ENCODE data around the gene HYAL3. TPM values are rescaled to one million over a fixed set of nuclear protein-coding genes. Genes with fewer than 3 reads are reported as not detected.
A peak's percentile ranks its signal among the peaks of the same experiment; 100 is the strongest.

HYAL3 gene
- total and polyA plus RNA-seq, 2 experiments from 2014 or later, result 2.4 to 7.1 TPM

DNA sequence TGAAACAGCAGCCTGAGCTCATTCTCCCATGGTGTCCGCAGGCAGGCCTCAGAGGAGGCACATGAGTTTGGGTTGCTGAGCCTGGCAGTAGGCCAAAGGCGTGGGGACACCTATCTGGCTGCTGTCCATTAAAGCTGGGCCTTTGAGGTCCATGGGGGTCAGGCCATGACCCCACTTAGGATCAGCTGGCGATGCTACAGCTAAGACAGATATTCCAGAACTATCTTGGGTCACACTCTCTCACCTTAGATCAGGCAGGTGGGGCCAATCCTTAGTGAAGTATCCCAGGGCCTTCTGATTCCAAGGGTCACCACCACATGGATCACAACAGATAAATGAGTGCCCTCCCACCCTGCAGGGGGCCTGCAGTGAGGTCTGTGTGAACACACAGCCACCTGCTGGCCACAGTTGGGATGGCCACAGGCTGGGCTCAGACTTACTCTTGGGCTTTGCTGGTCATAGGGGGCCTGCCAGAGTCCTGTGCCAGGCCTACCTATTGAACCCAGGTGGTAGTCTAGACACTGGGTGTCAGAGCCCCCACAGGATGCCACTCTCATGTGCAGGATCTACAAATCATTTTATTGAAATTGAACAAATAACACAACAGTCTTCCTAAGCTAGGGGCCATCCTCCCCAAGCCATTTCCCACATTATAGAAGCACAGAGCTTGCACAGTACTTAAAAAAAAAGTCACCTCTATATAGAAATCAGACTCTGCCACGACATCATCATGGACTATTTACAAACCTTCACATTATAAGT, 25.3 kb upstream of the HYAL3 start:
- no peak overlapping the region for H3K4me2 ChIP-seq
- H4K20me1 ChIP-seq (replicated peaks; ENCODE audit: insufficient read depth), result peaks cover 13% of the 10 kb centered on the region; the same call in 1 of the 2 replicates
- H3K36me3 Mint-ChIP-seq (ENCODE audit: low read depth), result peaks cover 25% of the 10 kb centered on the region
- peak overlapping the region; percentile 38 for H3K4me3 Mint-ChIP-seq
- peaks cover 33% of the 10 kb centered on the region; the same call in 1 of the 2 replicates for H3F3A ChIP-seq (replicated peaks; ENCODE audit: low read depth)
- H3K4me1 Mint-ChIP-seq, result peaks cover 40% of the 10 kb centered on the region
- H3K36me3 ChIP-seq (ENCODE audit: insufficient read depth), result peaks cover under 1% of the 10 kb centered on the region; the same call in 1 of the 2 replicates
- H3K27me3 ChIP-seq (ENCODE audit: insufficient read depth), result no peaks in the 10 kb centered on the region
- no peak overlapping the region for H3K4me3 ChIP-seq
- TF ChIP-seq CREB1 (CRISPR knock-in tag; IDR thresholded peaks at IDR 0.05; ENCODE audit: low read depth), result peak; percentile 49; the same call in 1 of the 2 replicates
- TF ChIP-seq JUNB (IDR thresholded peaks at IDR 0.05; ENCODE audit: unreplicated experiment), result no peak
- TF ChIP-seq ZNF462 (CRISPR knock-in tag; IDR thresholded peaks at IDR 0.05), result no peak
- no peak for TF ChIP-seq STAT1 (IDR thresholded peaks at IDR 0.05; ENCODE audit: unreplicated experiment)
- TF ChIP-seq, protein P1, sequence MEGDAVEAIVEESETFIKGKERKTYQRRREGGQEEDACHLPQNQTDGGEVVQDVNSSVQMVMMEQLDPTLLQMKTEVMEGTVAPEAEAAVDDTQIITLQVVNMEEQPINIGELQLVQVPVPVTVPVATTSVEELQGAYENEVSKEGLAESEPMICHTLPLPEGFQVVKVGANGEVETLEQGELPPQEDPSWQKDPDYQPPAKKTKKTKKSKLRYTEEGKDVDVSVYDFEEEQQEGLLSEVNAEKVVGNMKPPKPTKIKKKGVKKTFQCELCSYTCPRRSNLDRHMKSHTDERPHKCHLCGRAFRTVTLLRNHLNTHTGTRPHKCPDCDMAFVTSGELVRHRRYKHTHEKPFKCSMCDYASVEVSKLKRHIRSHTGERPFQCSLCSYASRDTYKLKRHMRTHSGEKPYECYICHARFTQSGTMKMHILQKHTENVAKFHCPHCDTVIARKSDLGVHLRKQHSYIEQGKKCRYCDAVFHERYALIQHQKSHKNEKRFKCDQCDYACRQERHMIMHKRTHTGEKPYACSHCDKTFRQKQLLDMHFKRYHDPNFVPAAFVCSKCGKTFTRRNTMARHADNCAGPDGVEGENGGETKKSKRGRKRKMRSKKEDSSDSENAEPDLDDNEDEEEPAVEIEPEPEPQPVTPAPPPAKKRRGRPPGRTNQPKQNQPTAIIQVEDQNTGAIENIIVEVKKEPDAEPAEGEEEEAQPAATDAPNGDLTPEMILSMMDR (conservative IDR thresholded peaks at IDR 0.05; ENCODE audit: low read depth in 2 of 2), result peak; percentile 84 to 96
- TF ChIP-seq NANOG (IDR thresholded peaks at IDR 0.05; ENCODE audit: borderline replicate concordance), result no peak
- no peak for TF ChIP-seq EZH2phosphoT487 (IDR thresholded peaks at IDR 0.05; ENCODE audit: unreplicated experiment)
- ATAC-seq (peak; percentile 8), DNase-seq (ENCODE audit: low spot score) (peak; percentile 95)
- no peak overlapping the region for H2AFZ ChIP-seq
- peaks cover 24% of the 10 kb centered on the region for H3K4me1 ChIP-seq (ENCODE audit: insufficient read depth)
- no peaks in the 10 kb centered on the region for H3K9me2 ChIP-seq (ENCODE audit: insufficient read depth)
- peaks cover 16% of the 10 kb centered on the region for H3K27me3 Mint-ChIP-seq (ENCODE audit: insufficient read depth, low read depth, poor library complexity)
- no peak overlapping the region for H3K27ac ChIP-seq (ENCODE audit: low read depth)
- H3K79me2 ChIP-seq (replicated peaks; ENCODE audit: insufficient read depth), result peaks cover 26% of the 10 kb centered on the region
- H3K27ac Mint-ChIP-seq, result 0 out of 2 replicates have a peak overlapping the region, but pooled peaks have one; percentile 34
- no peaks in the 10 kb centered on the region for H3K9me3 Mint-ChIP-seq

All from GM23338 (cell line).